DLD1 (cell line): ENCODE data around the gene ARHGEF33.

Source experiments
- in situ Hi-C: cut with HindIII; loops from 2 replicates; pipeline ENCODE4 v1.10.0; 2017; ENCODE audit warnings: low sequenced_read_pairs

ARHGEF33 gene

GRCh38 chr2:38907743-38908562, 18.3 kb downstream of the ARHGEF33 start:
- in situ Hi-C loops, result no loop called here

DNA sequence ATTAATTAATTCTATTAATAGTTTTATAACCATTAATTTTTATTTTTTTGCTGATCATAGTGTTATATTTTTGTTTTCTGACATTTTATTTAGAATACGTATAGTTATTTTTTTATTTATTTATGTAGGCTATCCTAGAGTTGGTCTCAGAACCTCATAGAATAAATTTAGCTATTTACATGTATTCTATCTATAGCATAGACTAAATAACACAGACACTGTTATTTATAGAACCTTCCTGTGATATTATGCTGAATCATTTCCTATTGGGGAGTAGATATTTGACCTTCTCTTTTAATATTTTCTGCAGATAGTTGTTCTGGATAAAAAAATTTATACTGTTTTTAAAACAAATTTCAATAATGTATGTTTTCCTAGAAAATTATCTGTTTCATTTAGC, 20.2 kb downstream of the ARHGEF33 start:
- in situ Hi-C loops, result no loop called here

DNA sequence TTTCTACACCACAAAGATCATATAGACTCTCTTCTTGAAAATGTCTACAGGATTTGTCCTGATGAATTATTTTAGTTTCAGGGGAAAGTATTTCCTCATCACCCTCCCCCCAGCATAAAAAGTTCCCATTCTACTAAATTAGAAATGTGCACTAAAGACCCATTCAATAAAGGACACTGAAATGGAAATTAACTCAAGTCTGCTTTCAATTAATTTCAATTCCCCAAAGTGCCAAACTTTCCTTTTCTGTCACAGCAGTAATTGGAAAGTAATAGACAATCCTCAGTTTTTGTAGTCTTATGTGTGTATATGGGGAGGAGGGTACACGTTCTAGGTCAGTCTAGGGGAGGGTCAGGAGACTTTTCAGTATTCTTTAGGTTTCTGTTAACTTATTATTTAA, 21.5 kb downstream of the ARHGEF33 start:
- in situ Hi-C loops, result no loop called here

- in situ Hi-C loops, result no loop called here
Observed at GRCh38 chr2:38912619-38913018, 22.9 kb downstream of the ARHGEF33 start.

- in situ Hi-C loops, result no loop called here
Observed at GRCh38 chr2:38922389-38922788, 32.7 kb downstream of the ARHGEF33 start.

DNA sequence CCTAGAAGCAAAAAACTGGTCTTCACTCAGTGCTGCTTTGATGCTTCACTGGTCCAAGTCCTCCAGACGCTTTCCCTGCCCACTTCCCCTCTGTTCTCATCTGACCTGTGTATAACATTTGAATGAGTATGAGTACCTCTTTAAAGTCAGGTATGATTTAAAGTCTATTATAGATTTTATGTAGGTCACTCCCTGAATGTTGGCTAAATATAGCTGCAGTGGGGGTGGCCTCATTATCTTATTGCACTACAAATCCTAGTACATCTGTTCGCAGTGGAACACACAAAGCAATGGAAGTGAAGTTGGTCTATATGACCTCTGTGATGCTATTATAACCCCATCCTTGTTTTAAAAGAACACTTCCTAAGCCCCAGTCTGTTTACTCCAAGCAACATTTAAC, 33.2 kb downstream of the ARHGEF33 start:
- in situ Hi-C loops, result no loop called here

- in situ Hi-C loops, result loop anchor here (25.0 kb wide), 1 partner anchor 286 kb away; no protein-coding TSS in a partner anchor
Observed at GRCh38 chr2:38925982-38926381, 36.3 kb downstream of the ARHGEF33 start.

- in situ Hi-C loops, result loop anchor here (25.0 kb wide), 1 partner anchor 282 kb away; no protein-coding TSS in a partner anchor
Observed at GRCh38 chr2:38930600-38930999, 40.9 kb downstream of the ARHGEF33 start.

DNA sequence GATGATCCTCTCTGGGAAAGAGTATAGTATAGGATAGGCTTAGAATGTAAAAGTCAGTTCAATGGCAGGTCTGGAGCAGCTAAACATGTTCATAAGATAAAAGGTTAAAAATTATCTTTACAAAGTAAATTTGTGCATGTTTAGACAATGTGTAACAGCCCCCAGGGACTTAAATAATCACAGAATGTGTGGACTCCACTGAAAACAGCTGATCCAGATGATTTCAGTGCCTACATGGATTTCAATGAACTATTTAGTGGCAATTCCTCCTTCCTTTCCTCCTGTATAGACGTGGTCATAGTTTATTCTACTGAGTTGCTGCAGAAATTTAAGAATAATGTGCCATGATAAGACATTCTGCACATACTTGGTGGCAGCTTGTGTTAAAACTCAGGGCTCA, 42.9 kb downstream of the ARHGEF33 start:
- in situ Hi-C loops, result loop anchor here (25.0 kb wide), 1 partner anchor 280 kb away; no protein-coding TSS in a partner anchor

GRCh38 chr2:38933653-38934052, 44.0 kb downstream of the ARHGEF33 start:
- in situ Hi-C loops, result loop anchor here (25.0 kb wide), 1 partner anchor 279 kb away; no protein-coding TSS in a partner anchor

GRCh38 chr2:38934742-38935141, 45.1 kb downstream of the ARHGEF33 start:
- in situ Hi-C loops, result loop anchor here (25.0 kb wide), 1 partner anchor 278 kb away; no protein-coding TSS in a partner anchor

DNA sequence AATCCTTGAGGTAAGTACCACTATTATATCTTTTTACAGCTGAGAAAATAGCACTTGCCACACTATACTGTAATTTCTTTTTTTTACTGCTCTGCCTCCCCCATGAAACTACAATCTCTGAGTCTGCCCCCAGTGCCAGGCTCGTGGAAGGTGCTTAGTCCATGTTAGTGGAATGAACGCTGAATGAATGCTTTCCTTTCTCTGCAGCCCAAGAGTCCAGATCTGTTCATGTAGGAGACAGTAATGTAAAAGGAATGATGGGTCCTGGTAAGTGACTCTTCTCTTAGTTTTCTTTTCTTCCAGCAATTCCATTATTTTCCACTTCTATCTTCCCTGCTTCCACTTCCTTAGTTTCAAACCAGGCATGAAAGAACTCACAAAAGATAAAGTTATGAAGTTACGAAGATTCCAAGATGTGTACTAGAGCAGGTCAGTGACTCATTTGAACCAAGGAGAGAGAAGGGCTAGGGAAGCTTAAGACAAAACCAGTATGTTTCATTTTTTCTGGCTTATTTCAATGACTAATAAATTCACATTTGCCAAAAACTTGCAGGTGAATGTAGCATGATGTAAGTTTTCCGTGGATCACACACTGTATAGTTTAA, 46.0 kb downstream of the ARHGEF33 start:
- in situ Hi-C loops, result loop anchor here (25.0 kb wide), 1 partner anchor 277 kb away; no protein-coding TSS in a partner anchor

- in situ Hi-C loops, result loop anchor here (25.0 kb wide), 1 partner anchor 276 kb away; no protein-coding TSS in a partner anchor
Observed at GRCh38 chr2:38936516-38936915, 46.8 kb downstream of the ARHGEF33 start.

- in situ Hi-C loops, result loop anchor here (25.0 kb wide), 1 partner anchor 275 kb away; no protein-coding TSS in a partner anchor
Observed at GRCh38 chr2:38937548-38937947, 47.9 kb downstream of the ARHGEF33 start.

DNA sequence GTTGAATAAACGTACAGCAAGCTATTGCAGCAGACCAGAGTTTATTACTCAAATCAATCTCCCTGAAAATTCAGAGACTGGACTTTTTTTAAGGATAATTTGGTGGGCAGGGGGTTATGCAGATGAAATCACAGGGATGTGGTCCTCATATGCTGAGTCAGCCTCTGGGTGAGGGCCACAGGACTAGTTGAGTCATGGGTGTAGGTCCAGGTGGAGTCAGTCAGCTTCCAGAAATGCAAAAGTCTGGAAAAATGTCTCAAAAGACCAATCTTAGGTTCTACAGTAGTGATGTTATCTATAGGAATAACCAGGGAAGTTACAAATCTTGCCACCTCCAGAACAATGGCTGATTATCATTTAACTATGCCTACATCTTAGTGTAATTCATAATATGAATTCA, 51.1 kb downstream of the ARHGEF33 start:
- in situ Hi-C loops, result loop anchor here (25.0 kb wide), 1 partner anchor 272 kb away; no protein-coding TSS in a partner anchor

DNA sequence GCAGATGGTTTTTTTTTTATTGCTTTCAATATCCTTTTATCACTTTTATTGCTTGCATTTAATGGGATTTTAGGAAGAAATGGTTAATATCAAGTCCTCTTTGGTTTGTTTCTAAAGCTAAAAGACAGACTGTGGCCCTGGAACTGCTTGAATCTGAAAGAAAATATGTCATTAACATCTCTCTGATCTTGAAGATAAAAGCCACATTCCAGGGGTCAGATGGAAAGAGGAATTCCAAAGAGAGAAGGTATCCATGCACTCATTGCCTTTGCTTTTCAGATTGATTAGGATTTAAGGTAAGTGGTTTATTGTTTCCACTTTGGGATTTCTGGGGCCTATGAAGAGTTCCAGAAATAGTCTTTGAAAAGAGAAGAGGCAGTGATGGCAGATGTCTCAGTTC, 54.1 kb downstream of the ARHGEF33 start:
- in situ Hi-C loops, result loop anchor here (25.0 kb wide), 1 partner anchor 269 kb away; no protein-coding TSS in a partner anchor

- in situ Hi-C loops, result loop anchor here (5.0 to 25.0 kb wide), 2 partner anchors 107 to 267 kb away; no protein-coding TSS in a partner anchor
Observed at GRCh38 chr2:38945372-38945771, 55.7 kb downstream of the ARHGEF33 start.

DNA sequence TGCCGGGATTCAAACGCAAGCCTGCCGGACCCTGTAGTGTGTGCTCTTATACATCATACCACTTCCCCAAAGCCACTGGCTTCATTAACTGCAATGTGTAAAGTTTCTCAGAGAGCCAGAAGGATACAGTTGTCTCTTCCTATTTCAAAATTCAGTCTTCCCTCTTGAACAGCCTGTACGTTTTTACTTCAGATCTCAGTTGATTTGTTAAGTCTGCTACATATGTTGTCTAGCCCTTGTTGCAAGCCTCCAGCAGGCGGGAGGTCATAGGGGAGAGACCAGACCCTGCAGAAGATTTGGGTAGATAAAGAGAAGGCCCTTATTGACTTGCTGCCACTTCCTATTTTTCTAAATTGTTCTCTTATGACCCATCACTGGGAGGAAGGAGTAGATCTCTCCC, 56.2 kb downstream of the ARHGEF33 start:
- in situ Hi-C loops, result loop anchor here (5.0 to 25.0 kb wide), 2 partner anchors 106 to 266 kb away; no protein-coding TSS in a partner anchor

DNA sequence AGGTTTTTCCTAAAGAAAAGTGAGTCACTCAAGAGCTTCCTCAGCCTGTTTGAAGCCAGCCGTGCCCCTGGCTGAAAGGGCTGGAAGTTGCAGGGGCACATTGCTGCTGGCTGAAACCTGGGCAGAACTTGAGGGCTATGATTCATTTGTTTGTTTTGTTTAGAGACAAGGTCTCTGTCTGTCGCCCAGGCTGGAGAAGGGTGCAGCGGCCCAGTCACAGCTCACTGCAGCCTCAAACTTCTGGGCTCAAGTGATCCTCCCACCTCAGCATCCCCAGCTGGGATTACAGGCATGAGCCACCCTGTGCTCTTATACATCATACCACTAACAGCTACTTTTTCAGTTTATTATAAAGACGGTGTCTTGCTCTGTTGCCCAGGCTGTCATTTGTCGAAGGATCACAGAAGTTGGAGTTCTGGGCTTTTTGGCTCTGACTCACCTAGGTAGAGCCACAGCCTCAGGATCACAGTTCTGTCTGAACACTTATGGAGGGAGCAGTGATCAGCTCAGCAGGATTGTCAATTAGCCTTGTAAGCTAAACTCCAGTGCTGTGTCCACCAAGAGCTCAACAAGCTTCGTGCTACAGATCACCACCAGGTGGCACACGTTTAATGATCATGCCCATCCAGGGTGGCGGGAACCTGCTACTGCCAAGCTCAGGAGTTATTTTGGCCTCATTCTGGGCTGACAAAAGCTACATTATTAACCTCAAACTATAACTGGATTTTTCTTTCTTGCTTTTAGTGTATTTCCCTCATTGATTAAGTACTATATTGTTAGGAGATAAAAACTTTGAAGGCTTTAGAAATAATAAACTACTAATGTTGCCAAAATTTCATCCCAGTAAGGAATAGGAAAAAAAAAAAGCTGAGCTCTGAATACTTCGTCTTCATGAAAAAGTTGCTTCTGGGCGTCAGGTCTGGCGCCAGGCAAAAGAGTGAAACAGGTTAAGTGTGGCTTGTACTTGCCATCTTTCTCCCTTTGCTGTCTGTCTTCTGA, 57.9 kb downstream of the ARHGEF33 start:
- in situ Hi-C loops, result loop anchor here (5.0 to 25.0 kb wide), 2 partner anchors 105 to 265 kb away; no protein-coding TSS in a partner anchor

GRCh38 chr2:38948387-38948882, 58.8 kb downstream of the ARHGEF33 start:
- in situ Hi-C loops, result loop anchor here (5.0 to 25.0 kb wide), 2 partner anchors 104 to 264 kb away; no protein-coding TSS in a partner anchor
